OCI-LY7 (cell line): ENCODE data around the gene SMIM17. TPM values are rescaled to one million over a fixed set of nuclear protein-coding genes. Genes with fewer than 3 reads are reported as not detected.

Source experiments
- Bru-seq: library from RNA; stranded (reverse); fragments of 400-500 nt; gene quantifications from one replicate; lab custom pipeline; 2021; lab: Mats Ljungman, UMichigan
- BruChase-seq, 2 experiments: library from RNA; stranded (reverse); fragments of 400-500 nt; gene quantifications; one replicate each; lab custom pipeline; 2021; lab: Mats Ljungman, UMichigan
- BruUV-seq: library from RNA; stranded (reverse); fragments of 400-500 nt; replicated peaks from 2 replicates; lab custom pipeline; 2021; lab: Mats Ljungman, UMichigan
- CTCF ChIA-PET: fragments of 300-600 bp; sonication (Branson Sonifier 250); formaldehyde crosslinking; loops from one replicate; lab custom pipeline; 2022; ENCODE audit warnings: antibody characterized with exemption; ENCODE audit not compliant: unreplicated experiment; lab: Charles Lee
- POLR2A ChIA-PET: fragments of 300-600 bp; sonication (Branson Sonifier 250); formaldehyde crosslinking; loops from one replicate; lab custom pipeline; 2022; ENCODE audit warnings: antibody characterized with exemption; lab: Charles Lee
- DNase-seq: peaks from one replicate; pipeline ENCODE4 v3.0.0-alpha.2; 2015; ENCODE audit warnings: low spot score
- H2AFZ ChIP-seq: fragments of 200-600 bp; sonication (generic), shearing (Covaris generic); 2 replicates; pipeline ENCODE4 v1.6.1; 2014; ENCODE audit warnings: mild to moderate bottlenecking, antibody characterized with exemption, low read length, moderate library complexity
- H3K27ac ChIP-seq: fragments of 200-600 bp; sonication (generic); 2 replicates; pipeline ENCODE4 v1.5.1; 2014; ENCODE audit warnings: mixed run types, low read depth, mild to moderate bottlenecking, moderate library complexity, low read length, inconsistent platforms; ENCODE audit not compliant: poor library complexity, severe bottlenecking
- H3K36me3 ChIP-seq: fragments of 200-600 bp; sonication (generic); 2 replicates; pipeline ENCODE4 v1.6.1; 2014; ENCODE audit warnings: mild to moderate bottlenecking, antibody characterized with exemption, low read length, moderate library complexity, mixed read lengths; ENCODE audit not compliant: insufficient read depth
- H3K4me1 ChIP-seq: fragments of 200-600 bp; sonication (generic); 2 replicates; pipeline ENCODE4 v1.5.1; 2014; ENCODE audit warnings: mild to moderate bottlenecking, low read length; ENCODE audit not compliant: insufficient read depth, poor library complexity, severe bottlenecking
- H3K4me2 ChIP-seq: fragments of 200-600 bp; sonication (generic); 2 replicates; pipeline ENCODE4 v1.6.1; 2014; ENCODE audit warnings: mild to moderate bottlenecking, low read length
- H3K4me3 ChIP-seq: fragments of 200-600 bp; sonication (generic); 2 replicates; pipeline ENCODE4 v1.5.1; 2014; ENCODE audit warnings: mild to moderate bottlenecking, low read depth, low read length; ENCODE audit not compliant: poor library complexity, severe bottlenecking
- H3K79me2 ChIP-seq: fragments of 200-600 bp; sonication (generic); 2 replicates; pipeline ENCODE4 v1.6.1; 2016; ENCODE audit warnings: low read depth, mild to moderate bottlenecking, low read length, moderate library complexity, mixed read lengths; ENCODE audit not compliant: insufficient read depth
- H3K9me2 ChIP-seq: fragments of 200-600 bp; sonication (generic); 2 replicates; pipeline ENCODE4 v1.6.1; 2016; ENCODE audit warnings: mild to moderate bottlenecking, low read length, mixed read lengths; ENCODE audit not compliant: insufficient read depth
- H3K9me3 ChIP-seq: fragments of 200-600 bp; sonication (generic); 2 replicates; pipeline ENCODE4 v1.6.1; 2014; ENCODE audit warnings: mild to moderate bottlenecking, mixed run types, low read length, mixed read lengths
- H4K20me1 ChIP-seq: fragments of 200-600 bp; sonication (generic); 2 replicates; pipeline ENCODE4 v1.6.1; 2014; ENCODE audit warnings: mild to moderate bottlenecking, antibody characterized with exemption, low read length, moderate library complexity, mixed read lengths; ENCODE audit not compliant: insufficient read depth
- CTCF ChIP-seq: fragments of 200-600 bp; sonication (generic); conservative IDR thresholded peaks from 2 replicates; pipeline ENCODE4 v1.5.1; 2014; ENCODE audit warnings: mild to moderate bottlenecking, antibody characterized with exemption, low read length, moderate library complexity, mixed read lengths
- EZH2phosphoT487 ChIP-seq: fragments of 200-600 bp; sonication (generic); IDR thresholded peaks from 2 replicates; pipeline ENCODE4 v1.6.1; 2018; ENCODE audit warnings: low read depth, borderline replicate concordance, mild to moderate bottlenecking, mixed run types, antibody characterized with exemption, low read length, moderate library complexity, mixed read lengths
- intact Hi-C: fragments of 100-400 bp; cut with micrococcal nuclease; formaldehyde crosslinking; loops from one replicate; pipeline ENCODE4 v1.10.0; 2022; ENCODE audit not compliant: unreplicated experiment
- long read RNA-seq: library from polyadenylated mRNA; stranded (forward); transcript quantifications from one replicate; pipeline ENCODE4 v2.0.0, GENCODE V29; 2022
- total RNA-seq, 2 experiments: library from RNA; depleted of rRNA in 1 of 2; stranded (reverse); fragments of >200 nt in 1 of 2; shearing (Covaris generic) in 1 of 2; gene quantifications; 2 replicates each; pipeline ENCODE4 v1.2.3, GENCODE V29; 2014 to 2022

SMIM17 gene
- total RNA-seq (2014; rRNA removed; shearing (Covaris generic)) (0.18 TPM in 1 of 2 replicates, not detected in the other), total RNA-seq (2022) (not detected in 2 replicates), Bru-seq, nascent RNA (percentile 25 among the genes with signal in this experiment), BruChase-seq, experiment 1, labeled RNA remaining after a 6-hour chase (percentile 35 among the genes with signal in this experiment), BruChase-seq, experiment 2, labeled RNA remaining after a 2-hour chase (percentile 36 among the genes with signal in this experiment)
- long read RNA-seq, partial matches to known transcripts, result 0 of 1 reads
- long read RNA-seq, other reads (novel, unspliced or antisense), result 1 of 1 reads

GRCh38 chr19:56642711-56643459 lies at the start of gene SMIM17:
SMIM17 (plus strand) TSS chr19:56643159; CDS start chr19:56645668, 2,509 bp downstream.
- Histone ChIP-seq H2AFZ (no peak within 1 kb of the TSS), H3K9me3 (no peaks in the 10 kb centered on the region), H3K27ac (no peak within 1 kb of the TSS), H3K4me3 (no peak within 1 kb of the TSS), H3K79me2 (no peaks in the 10 kb centered on the region), H3K4me2 (no peak within 1 kb of the TSS), H4K20me1 (no peaks in the 10 kb centered on the region), H3K4me1 (no peaks in the 10 kb centered on the region), H3K36me3 (no peaks in the 10 kb centered on the region), H3K9me2 (no peaks in the 10 kb centered on the region)
- DNase-seq, result no peak
- intact Hi-C loops, result no loop called here
- no TSS peak for BruUV-seq
- ChIA-PET POLR2A (no interaction called here), CTCF (no interaction called here)
- no peak for TF ChIP-seq CTCF
- no peak for TF ChIP-seq EZH2phosphoT487

GRCh38 chr19:56594446-56594782 lies 48.5 kb upstream of the SMIM17 start:
- Histone ChIP-seq H3K4me3 (peak overlapping the region; percentile 93), H3K36me3 (peaks cover 9% of the 10 kb centered on the region; the same call in 1 of the 2 replicates), H3K4me2 (peak overlapping the region; percentile 75), H3K9me3 (no peaks in the 10 kb centered on the region), H3K27ac (no peak overlapping the region), H2AFZ (peak overlapping the region; percentile 84), H4K20me1 (no peaks in the 10 kb centered on the region), H3K79me2 (peaks cover 5% of the 10 kb centered on the region; the same call in 1 of the 2 replicates), H3K4me1 (peaks cover 5% of the 10 kb centered on the region), H3K9me2 (no peaks in the 10 kb centered on the region)
- ChIA-PET CTCF (no interaction called here), POLR2A (no interaction called here)
- intact Hi-C loops, result no loop called here
- DNase-seq, result no peak
- BruUV-seq, result no TSS peak
- TF ChIP-seq CTCF (no peak), EZH2phosphoT487 (no peak)
